HG03457 (cell line): ENCODE results near the gene TTC34.

Experiments
- ATAC-seq: cut with Tn5 transposase; IDR thresholded peaks from one replicate; pipeline ENCODE4 v1.9.1; 2021; ENCODE audit warnings: moderate number of reproducible peaks; ENCODE audit not compliant: unreplicated experiment

Gene TTC34

DNA sequence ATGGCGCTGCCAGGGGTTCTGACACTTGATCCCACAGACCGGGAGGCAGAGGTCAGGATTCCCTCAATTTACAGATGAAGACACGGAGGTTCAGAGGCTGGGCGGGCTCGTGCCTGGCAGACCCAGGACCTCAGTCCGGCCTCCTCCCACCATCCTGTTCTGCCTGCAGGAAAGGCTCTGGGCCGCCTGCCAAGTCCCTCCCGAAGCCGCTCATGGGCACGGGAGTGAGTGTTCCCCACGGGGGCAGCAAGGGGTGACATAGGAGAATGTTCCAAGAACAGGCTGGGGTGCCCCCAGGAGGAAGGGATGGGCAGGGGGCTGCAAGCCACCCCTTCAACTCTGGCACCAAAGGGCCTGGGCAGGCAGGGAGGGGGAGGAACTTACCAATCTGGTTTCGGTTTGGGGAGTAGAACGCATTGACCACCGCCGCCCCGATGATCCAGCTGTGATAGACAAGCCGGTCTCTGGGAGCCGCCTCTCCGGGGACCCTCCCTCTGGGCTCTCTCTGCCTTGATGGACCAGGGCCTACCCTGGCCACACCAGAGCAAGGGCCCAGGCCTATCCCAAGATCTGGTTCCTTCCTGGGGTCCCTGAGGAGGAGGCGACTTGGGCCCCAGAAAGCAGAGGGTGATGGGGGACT is 207.4 kb downstream of the TTC34 start:
- ATAC-seq: no peak

DNA sequence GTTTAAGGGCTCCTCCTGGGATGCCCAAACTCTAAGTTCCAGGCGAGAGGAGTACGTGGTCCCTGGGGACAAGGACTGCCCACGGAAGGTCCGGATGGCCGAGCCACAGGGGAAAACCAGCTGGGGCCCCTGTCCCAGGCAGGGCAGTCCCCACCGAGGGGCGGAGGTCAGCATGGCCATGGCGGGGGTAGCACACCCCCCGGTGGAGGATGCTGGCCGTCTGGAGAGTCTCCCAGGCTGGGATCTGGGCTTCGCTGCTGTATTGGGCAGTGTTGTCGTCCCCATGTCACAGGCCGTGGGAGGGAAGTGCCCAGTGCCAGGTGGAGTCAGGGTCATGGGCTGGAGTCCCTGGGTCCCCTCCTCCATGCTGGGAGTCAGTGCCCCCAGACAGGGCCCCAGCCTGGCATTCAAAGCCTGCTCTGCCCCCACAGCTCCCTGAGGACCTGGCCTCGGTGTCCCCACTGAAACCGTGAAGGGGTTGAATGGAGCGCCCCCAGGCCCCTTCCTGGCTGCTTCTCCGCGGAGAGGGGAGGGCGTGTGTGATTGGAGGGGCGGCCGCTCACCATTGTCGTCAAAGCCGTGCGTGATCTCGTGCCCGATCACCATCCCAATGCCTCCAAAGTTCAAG is 208.1 kb downstream of the TTC34 start:
- ATAC-seq: no peak

DNA sequence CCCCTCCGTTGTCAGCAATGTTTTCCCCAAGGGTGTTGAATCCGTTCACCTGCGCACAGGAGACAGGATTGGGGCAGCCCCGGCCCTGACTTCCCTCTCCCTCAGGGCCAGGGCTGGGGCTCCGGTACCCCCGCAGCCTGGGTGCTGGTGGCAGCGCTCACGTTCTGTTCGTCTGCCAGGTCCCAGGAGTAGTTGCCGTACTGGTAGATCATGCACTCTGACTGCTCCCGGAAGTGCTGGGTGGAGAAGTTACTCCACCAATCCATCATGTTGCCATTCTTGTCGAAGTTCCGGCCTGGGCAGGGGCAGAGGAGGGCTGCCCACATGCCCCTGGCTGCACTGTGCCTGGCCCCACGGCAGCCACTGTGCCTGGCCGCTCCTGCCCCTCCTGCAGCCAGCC is 208.8 kb downstream of the TTC34 start:
- ATAC-seq: no peak

DNA sequence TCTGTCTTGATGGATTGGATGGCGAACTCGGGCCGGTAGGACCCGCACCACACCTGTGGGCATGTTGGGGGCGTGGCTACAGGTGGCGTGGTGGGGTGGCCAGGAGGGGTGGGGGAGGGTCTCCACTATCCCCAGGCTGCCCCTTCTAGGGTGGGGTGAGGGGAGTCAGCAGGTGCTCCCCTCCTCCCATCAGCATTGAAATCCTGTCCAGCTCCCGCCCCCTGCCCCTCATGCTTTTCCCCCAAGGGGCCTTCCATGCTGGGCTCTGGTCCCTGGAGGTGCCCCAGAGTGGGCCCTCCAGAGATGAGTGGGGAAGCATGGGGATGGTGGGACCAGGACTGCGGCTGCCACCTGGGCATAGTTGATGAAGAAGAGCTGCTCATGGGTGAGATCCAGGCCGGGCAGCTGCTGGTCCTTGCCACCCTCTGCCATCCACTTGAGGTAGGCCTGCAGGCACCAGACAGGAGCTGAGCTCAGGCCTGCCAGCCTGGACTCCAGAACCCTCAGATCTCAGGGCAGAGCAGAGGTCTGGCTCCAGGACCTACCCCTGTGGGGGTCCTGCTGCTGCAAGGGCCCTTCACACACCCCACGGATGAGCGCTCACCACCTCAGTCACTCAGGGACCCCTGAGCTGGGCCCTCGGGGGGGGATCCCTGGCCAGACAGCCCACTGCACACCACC is 209.8 kb downstream of the TTC34 start:
- no peak for ATAC-seq

DNA sequence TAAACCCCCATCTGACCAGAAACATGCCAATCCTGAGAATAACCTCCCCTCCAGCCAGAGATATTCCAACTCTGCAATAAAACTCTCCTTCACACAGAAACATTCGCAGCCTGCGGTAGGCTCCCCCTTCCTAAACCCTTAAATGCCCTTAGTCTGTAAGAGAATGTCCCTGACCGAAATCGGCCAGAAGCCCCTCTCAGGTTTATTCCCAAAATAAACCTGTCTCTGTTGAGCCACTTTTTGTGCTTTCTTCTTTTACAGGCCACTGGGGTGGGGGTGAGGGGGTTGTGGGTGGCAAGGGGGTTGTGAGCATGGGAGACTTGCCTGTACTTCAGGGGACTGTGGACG is 210.3 kb downstream of the TTC34 start:
- no peak for ATAC-seq

DNA sequence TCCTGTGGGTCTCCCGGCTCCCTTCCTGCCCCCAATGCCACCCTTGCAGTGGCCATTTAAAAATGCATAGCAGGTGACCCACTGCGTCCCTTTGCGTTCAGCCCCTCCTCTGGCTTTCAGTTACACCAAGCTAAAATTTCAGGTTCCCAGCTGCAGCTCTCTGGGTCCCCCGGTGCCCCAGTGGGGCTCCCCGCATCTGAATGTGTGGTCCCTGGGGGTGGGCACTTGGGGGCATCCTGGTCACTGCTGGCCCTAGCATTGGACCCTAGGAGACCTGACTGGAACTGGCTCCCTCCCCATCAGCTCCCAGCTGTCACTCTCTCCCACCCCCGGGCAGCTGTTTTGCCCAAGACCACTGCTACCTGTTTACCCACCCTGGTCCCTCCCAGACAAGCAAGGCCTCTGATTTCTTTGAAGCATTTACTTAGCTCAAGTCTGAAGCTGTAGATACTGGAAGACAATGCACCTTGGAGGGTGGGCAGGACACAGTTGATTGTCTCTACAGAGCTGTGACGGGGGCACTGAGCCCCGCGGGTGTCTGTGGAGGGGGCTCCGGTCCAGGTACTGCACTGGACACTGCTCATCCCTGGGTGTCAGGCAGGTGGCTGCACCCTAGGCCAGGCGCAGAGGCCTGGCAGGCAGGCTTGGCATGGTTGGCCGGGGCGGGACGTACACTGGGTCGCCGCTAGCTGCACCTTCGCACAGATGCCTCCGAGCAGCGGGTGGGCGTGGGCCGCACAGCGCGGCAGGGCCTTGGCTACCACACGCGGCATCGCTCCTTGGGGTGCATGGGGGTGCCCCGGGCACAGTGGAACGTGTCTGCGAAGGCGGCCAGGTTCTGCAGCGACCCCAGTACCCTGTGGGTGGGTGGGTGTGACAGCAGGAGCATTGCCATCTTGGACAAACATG is 211.0 kb downstream of the TTC34 start:
- no peak for ATAC-seq

DNA sequence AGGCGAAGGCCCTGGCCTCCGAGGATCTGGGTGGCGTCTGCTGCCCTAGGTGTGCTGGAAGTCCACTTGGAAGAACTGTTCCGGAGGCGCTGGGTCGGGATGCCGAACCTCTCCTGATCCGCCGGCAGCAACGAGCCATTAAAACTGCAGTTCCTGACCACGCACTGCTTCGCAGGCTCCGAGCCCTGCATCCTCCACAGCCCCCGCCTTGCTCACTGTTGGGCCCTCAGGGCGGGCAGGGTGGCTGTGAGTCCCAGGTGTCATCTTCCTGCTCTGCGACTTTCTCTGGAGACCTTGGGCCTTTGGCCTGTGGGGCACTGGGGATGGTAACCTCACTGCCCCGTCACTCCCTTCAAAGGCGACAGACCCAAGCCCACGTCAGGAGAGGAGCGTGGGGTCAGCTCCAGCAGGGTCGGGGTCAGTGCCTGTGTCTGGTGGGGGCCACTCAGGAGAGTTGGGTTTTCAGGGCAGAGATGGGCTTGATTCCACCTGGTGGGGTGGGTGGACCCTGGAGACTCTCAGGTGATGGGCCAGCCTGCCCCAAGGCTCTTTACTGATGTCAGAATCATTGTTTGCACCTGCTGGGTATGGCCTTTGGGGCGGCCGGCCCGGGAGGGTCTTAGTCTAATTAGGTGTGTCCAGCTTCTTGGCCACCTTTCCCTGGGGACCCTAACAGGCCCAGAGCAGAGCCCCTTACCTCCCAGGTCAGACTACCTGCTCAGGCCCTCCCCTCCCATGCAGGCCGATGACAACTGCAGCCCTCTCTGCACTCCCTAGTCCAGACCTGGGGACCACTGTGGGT is 211.9 kb downstream of the TTC34 start:
- no peak for ATAC-seq

DNA sequence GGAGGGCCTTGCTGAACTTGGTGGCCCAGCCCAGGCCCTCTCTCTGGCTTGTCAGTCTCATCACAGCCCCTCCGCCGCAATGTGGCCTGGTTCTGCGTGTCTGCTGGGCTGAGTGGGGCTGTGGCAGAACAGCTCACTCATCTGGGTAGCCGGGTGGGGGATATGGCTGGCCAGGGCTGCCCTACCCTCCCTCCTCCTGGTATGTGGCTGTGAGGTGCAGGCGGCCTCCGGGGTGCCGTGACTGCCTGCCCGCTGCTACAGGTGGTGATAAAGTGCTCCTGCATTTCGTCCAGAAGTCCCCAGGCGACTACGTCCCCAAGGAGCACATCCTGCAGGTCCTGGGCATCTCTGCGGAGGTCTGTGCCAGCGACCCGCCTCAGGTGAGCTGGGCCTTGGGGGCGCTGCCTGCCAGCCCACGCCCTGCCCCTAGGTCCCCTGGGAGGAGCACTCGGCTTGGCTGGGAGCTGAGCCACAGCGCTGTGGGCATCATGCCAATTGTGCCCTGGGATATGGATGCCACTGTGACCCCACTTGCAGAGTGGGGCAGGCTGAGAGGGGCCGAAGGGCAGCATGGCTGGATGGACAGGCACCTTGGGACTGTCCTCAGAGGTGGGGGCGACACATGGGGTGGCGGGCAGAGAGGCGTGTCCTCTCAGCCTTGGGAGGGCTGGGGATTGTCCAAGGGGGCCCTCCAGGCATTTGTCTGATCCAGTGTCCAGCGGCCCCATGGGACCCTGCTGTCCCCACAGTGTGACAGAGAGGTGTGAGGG is 212.6 kb downstream of the TTC34 start:
- no peak for ATAC-seq

DNA sequence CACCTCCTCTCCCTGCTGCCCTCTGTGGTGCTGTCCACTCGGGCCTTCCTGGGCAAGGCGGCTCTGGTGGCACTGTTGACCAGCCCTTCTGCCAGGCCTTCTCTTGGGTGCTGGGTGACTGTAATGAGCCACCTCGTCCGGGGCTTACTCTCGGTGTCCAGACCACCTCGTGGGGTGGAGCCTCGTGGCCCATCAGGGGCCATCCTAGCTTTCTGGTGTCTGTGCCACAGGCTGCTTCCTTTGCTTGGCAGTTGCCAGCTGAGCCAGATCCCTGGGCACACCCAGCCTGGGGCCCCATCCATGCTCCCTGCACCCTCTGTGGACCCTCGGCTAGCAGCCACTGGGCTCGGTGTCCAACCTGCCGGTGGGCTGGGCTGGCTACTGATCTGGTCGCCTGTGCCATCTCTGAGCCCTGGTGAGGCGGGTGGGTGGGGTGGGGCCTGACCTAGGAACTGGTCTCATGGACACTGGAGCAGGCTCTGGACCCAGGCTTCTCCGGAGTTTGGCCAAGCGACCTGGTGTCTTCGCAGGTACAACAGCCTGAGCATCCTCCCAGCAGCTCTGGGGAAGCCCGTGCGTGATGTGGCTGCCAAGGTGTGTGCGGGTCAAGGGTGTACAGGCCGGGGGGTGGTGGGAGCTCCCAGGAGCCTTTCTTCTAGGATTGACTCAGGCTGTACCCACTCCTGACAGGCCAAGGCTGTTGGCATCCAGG is 213.5 kb downstream of the TTC34 start:
- ATAC-seq: no peak

DNA sequence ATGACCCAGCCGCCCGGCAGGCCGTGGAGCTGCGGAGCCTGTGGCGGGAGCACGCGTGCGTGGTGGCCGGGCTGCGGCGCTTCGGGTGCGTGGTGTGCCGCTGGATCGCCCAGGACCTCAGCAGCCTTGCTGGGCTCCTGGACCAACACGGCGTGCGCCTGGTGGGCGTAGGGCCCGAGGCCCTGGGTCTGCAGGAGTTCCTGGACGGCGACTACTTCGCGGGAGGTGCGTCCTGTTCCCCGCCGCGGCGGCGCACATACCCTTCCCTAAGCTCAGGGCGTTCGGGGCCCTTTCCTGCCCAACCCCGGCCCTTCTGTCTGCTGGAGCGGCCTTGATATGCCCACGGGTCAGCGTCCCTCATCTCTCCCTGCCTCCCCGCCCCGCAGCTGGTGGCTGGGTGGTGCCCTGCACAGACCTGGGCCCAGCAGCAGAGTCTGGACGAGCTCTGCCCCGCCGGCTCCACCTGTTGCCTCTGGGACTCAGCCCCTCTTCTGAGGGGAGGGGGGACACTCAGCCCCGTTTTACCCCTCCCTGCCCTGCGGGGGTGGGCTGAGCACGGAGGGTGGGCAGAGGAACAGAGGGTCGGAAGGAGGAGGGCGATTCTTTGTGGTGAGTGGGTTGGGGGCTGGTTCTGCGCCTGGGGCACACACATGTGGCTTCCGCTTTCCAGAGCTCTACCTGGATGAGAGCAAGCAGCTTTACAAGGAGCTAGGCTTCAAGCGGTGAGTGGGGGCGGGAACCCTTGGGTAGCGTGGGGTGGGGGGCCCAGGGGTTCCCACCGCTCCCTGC is 214.2 kb downstream of the TTC34 start:
- no peak for ATAC-seq

DNA sequence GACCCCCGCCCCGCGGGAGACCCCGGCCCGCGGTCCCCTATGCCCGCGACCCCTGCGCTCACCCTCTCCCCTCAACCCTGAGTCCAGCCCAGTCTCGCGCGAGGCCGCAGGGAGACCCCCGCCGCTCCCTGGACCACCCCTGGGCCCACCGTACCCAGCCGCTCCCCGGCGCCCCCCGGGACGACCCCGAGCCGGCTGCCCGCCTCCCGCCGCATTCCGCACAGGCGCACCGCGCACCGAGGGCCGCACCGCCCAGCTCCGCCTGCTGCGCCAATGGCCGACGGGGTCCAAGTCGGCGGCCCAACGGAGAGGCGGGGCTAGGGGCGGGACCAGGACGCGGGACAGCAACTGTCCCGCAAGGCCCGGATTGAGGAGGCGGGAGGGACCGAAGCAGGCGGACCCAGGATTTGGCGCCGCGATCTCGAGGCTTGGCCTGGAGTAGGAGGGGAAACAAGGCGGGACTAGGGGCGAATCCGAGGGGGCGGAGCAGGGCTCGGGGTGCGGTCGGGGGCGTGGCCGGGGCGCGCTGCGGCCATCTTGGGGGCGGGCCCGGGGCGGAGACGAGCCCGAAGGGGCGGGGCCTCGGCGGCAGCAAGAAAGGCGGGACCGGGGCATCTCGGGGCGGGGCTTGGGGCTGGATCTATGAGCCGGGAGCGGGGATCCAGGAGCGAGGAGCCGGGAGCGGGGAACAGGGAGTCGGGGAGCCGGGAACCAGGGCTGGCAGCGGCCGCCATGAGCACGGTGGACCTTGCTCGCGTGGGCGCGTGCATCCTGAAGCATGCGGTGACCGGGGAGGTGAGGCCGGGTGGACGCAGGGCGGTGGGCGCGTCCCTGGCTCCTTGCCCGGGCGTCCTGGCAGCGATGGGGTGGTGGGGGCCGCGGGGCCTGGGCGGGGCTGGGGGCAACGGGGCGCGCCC is 215.1 kb downstream of the TTC34 start, which contains the start of gene PRXL2B:
PRXL2B (plus strand) TSS at position 624 of the 917 bp plus-strand sequence; CDS start at position 733, 109 bp downstream.
- peak; percentile 37 for ATAC-seq
